Tibial nerve (tissue), 3 donors: ENCODE data around the gene SCGN.

Experiments used
- POLR2A ChIP-seq, 2 donors: fragments of 450-650 bp; IDR thresholded peaks; one replicate each; pipeline ENCODE4 v1.6.1; 2017; ENCODE audit warnings: antibody characterized with exemption in 2 of 2, mild to moderate bottlenecking in 2 of 2, moderate library complexity in 2 of 2
- TF ChIP-seq, protein P1 (sequence below), 5 experiments: fragments of 200-600 bp in 3 of 5; fragments of 450-650 bp in 2 of 5; sonication (generic) in 3 of 5; IDR thresholded peaks; one replicate each; pipeline ENCODE4 v1.5.1; 2016 to 2019; ENCODE audit warnings: antibody characterized with exemption in 5 of 5, mild to moderate bottlenecking in 3 of 5, moderate library complexity in 2 of 5

DNA sequence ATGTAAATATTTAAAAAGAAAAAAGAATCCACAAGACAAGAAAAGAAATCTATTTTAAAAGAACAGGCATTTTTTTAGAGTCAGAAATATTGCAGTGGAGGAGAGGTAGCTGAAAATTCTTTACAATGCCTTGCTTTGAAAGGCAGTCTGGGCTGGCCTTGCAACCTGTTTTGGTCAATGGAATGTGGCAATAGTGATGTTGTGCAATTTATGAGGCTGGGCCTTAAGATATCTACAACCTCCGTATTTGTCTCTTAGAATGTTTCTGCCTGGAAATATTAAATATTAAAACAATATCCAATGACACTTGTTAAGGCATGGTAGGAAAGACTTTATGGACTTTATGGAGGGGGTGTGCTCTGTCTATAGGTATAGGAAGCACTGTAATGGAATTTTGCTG, 14.8 kb upstream of the SCGN start:
- TF ChIP-seq, protein P1, sequence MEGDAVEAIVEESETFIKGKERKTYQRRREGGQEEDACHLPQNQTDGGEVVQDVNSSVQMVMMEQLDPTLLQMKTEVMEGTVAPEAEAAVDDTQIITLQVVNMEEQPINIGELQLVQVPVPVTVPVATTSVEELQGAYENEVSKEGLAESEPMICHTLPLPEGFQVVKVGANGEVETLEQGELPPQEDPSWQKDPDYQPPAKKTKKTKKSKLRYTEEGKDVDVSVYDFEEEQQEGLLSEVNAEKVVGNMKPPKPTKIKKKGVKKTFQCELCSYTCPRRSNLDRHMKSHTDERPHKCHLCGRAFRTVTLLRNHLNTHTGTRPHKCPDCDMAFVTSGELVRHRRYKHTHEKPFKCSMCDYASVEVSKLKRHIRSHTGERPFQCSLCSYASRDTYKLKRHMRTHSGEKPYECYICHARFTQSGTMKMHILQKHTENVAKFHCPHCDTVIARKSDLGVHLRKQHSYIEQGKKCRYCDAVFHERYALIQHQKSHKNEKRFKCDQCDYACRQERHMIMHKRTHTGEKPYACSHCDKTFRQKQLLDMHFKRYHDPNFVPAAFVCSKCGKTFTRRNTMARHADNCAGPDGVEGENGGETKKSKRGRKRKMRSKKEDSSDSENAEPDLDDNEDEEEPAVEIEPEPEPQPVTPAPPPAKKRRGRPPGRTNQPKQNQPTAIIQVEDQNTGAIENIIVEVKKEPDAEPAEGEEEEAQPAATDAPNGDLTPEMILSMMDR (IDR thresholded peaks at IDR 0.05): no peak
- TF ChIP-seq POLR2A (IDR thresholded peaks at IDR 0.05): no peak
